ENCODE data around the gene TPM4.
"Not testable (repeated sequence)": the region's sequence is repeated elsewhere in the genome, so short reads cannot be mapped to it uniquely, and the experiment has no call there.

Gene TPM4

GRCh38 chr19:16076154-16076957 lies at the start of gene TPM4:
TPM4 (plus strand) TSS chr19:16076495; CDS start chr19:16076566, 71 bp downstream.
- peak; percentile 94 for DNase-seq (ENCODE audit: low spot score)

GRCh38 chr19:16026756-16027155 lies 49.5 kb upstream of the TPM4 start:
- DNase-seq (ENCODE audit: low spot score): no peak

- no peak for DNase-seq (ENCODE audit: low spot score)
These were observed 48.8 kb upstream of the TPM4 start for GRCh38 chr19:16027528-16027927.

- DNase-seq (ENCODE audit: low spot score): not testable (repeated sequence)
These were observed 46.1 kb upstream of the TPM4 start for GRCh38 chr19:16030155-16030554.

- no peak for DNase-seq (ENCODE audit: low spot score)
These were observed 45.1 kb upstream of the TPM4 start for GRCh38 chr19:16030964-16031871.

GRCh38 chr19:16031872-16032200 lies 44.5 kb upstream of the TPM4 start:
- DNase-seq (ENCODE audit: low spot score): no peak

GRCh38 chr19:16032509-16033135 lies 43.7 kb upstream of the TPM4 start:
- DNase-seq (ENCODE audit: low spot score): no peak

- DNase-seq (ENCODE audit: low spot score): no peak
These were observed 43.2 kb upstream of the TPM4 start for GRCh38 chr19:16033136-16033530.

GRCh38 chr19:16033721-16034120 lies 42.6 kb upstream of the TPM4 start:
- no peak for DNase-seq (ENCODE audit: low spot score)

- DNase-seq (ENCODE audit: low spot score): no peak
These were observed 42.1 kb upstream of the TPM4 start for GRCh38 chr19:16034180-16034579.

- DNase-seq (ENCODE audit: low spot score): no peak
These were observed 41.2 kb upstream of the TPM4 start for GRCh38 chr19:16034958-16035560.

- no peak for DNase-seq (ENCODE audit: low spot score)
These were observed 40.5 kb upstream of the TPM4 start for GRCh38 chr19:16035601-16036297.

- no peak for DNase-seq (ENCODE audit: low spot score)
These were observed 39.8 kb upstream of the TPM4 start for GRCh38 chr19:16036397-16036925.

GRCh38 chr19:16036941-16037340 lies 39.4 kb upstream of the TPM4 start:
- no peak for DNase-seq (ENCODE audit: low spot score)

GRCh38 chr19:16037424-16038195 lies 38.7 kb upstream of the TPM4 start:
- DNase-seq (ENCODE audit: low spot score): no peak

- DNase-seq (ENCODE audit: low spot score): no peak
These were observed 38.0 kb upstream of the TPM4 start for GRCh38 chr19:16038196-16038695.

GRCh38 chr19:16039081-16039480 lies 37.2 kb upstream of the TPM4 start:
- DNase-seq (ENCODE audit: low spot score): no peak

- no peak for DNase-seq (ENCODE audit: low spot score)
These were observed 36.8 kb upstream of the TPM4 start for GRCh38 chr19:16039545-16039944.

- DNase-seq (ENCODE audit: low spot score): no peak
These were observed 35.7 kb upstream of the TPM4 start for GRCh38 chr19:16040642-16041041.

- peak; percentile 65 for DNase-seq (ENCODE audit: low spot score)
These were observed 34.9 kb upstream of the TPM4 start for GRCh38 chr19:16041299-16041990.
